Adipose tissue (tissue), 3 donors: ENCODE results near the gene RHOBTB1. TPM values are rescaled to one million over a fixed set of nuclear protein-coding genes. Genes with fewer than 3 reads are reported as not detected.

Experiments used
- H3K27ac ChIP-seq: one replicate; pipeline ENCODE4 v1.5.1; 2013; ENCODE audit warnings: low read depth, low read length
- WGBS, 3 donors: extraction: QIAGEN DNeasy Blood & Tissue Kit; methylation state at CpG; one replicate each; pipeline ENCODE4 v1.1.7; 2013; 5-methylcytosine and 5-hydroxymethylcytosine counted together
- polyA plus RNA-seq, 3 donors: library from polyadenylated mRNA; stranded (reverse); fragments of 200-250 nt; gene quantifications; one replicate each; pipeline ENCODE4 v1.2.3, GENCODE V29; 2013
- donor health status: healthy with polysubstance abuse.
- donor health status: Bipolar disorder and iron deficiency.
- donor health status: healthy.

The RHOBTB1 gene
- polyA plus RNA-seq, 3 donors = 3.5 to 8.4 (median 8.2) TPM

DNA sequence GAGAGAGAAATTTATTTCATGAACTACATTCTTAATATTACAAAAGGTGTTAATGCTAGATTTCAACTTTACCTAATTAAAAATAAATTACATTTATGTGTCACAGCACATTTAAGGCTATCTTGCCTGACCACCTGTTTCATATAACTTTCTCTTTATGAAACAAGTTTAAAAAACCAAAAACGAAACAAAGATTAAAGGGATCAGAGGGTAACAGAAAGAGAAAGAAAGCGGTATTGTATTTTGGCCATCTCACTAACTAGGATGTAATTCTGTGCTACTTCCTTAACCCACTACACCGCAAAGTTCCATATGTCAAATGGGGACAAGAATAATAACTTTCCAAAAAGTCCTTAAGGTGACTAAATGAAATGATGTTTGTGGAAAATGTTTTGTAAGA is 6.3 kb upstream of the RHOBTB1 start:
- WGBS, 3 donors = 63 to 89% (median 71%) methylated on average over 3 of the region's 3 CpGs
- no peak overlapping the region for H3K27ac ChIP-seq

DNA sequence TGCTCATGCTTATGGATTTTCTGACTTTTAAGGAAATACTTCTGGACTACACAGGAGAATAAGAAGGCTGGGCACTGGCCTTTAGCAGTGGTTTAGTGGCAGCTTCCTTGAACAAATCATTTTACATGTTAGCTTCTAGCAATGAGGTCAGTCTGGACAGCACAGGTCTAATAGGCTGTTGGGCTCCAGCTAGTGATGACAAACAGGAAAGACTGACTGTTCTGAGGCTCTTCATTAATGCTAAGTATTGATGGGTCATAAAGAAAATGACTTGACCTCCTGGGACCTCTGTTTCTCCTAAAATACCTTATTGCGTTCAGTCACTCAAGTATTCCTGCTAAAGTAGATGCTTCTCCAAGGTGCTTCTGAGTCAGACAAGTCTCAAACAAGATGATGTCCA is 4.9 kb upstream of the RHOBTB1 start:
- H3K27ac ChIP-seq = no peak overlapping the region
- WGBS, 3 donors = 95 to 97% (median 96%) methylated on average over 1 of the region's 1 CpG

DNA sequence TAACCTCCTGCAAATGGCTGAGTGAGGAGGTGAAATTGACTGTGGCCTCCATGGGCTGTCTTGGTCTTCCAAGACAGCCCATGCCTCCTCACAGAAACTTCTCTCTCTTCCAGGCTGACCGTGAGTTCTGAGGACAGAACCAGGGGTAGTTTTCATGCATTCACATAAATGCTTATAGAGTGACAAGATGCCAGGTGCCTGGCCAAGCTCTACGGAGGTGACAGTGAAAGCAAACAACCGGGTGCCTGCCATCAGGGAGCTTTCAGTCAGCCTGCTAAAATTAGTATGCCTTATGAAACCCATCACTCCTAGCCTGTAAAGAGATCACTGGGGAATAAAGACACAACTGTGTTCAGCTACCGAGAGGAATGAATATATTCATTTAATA is 919 bp upstream of the RHOBTB1 start:
- 36 to 46% (median 44%) methylated on average over 4 of the region's 4 CpGs for WGBS, 3 donors
- no peak overlapping the region for H3K27ac ChIP-seq

DNA sequence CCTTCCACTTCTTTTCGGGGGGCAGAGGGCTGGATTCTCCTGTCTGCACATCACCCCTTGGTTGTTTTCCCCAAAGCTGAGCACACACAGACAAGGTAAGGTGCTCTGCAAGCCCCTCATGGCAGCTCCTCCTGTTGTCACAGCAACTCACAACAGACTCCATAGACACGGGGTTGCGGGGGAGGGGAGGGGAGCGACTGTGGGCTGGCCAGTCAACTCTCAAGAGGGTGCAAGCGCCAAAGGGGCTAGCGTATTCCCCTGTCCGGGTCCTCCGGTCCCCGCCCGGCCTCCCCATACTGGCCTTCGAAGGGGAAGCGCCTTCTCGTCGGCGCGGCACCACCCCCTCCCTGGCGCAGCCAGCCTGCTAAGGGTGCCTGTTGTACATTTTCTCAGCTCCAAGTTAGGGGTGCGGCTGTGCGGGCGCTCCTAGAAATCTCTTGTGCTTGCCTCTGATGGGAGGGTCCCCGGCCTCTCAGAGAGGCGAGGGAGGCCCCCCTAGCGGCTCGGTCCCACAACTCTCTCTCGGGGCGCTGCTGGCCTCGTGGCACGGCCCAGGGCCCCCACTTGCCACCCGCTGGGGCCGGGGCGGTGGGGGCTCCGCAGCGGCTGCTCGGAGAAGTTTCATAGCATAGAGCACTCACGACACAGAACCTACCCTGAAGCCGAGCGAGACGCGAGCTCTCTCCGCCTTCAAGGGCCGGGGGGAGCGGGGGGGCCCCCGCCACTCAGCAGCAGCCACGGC is 498 bp downstream of the RHOBTB1 start:
- no peak overlapping the region for H3K27ac ChIP-seq
- 0 to 1% (median 0%) methylated on average over 43 to 44 of the region's 44 CpGs for WGBS, 3 donors

DNA sequence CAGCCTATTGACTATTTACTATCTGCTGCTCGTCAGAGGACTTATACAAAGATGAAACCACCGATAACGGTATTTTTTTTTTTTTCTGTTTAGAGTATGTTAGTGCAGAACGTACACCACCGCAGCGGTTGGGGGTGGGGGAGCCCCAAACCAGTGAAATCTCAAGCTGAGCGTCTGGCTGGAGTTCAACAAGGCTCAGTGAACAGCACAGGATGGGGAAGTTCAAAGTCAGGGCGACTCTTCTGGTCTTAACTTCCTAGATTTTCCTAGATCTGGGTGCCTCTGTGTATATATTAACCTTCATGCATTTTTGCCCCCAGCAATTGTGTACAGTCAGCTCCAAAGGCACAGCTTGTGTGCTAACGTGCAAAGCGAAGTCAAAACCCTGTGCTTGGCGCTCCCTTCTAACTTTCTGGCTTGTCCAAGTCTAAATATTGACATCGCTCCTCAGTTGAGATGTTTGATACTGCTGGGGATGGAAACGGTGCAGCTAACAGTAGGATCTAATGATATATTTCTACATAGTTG is 1.1 kb downstream of the RHOBTB1 start:
- WGBS, 3 donors = 0 to 2% (median 1%) methylated on average over 13 of the region's 13 CpGs
- H3K27ac ChIP-seq = peak overlapping the region; percentile 24

DNA sequence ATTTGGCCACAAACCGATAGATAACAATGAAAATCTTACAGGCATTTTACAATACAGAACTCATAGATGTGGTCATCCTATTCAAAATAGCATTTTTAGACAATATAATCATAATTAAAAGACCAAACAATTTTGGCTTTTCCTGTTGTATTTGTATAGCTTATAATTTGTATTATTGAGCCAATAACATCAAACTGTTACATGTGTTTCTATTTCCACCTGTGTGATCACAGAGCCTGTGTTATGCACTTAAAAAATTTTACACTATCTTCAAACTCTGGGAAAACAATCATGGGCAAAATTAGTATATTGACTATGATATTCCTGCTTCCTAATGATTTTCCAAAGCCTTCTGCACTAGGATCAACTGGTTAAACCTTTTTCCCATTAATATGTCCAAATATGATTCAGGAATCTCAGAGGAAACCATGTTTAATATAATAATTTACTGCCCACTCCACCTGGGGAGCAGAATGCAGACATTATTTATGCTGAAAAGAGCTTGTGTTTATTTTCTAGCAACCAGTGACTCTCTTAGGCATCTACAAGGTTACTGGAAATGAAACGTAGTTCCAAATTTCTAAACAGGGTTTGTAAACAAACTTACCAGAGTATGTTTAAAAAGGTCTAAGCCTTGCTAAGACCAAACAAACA is 1.7 kb downstream of the RHOBTB1 start:
- WGBS, 3 donors = 31 to 38% (median 34%) methylated on average over 2 of the region's 2 CpGs
- no peak overlapping the region for H3K27ac ChIP-seq

DNA sequence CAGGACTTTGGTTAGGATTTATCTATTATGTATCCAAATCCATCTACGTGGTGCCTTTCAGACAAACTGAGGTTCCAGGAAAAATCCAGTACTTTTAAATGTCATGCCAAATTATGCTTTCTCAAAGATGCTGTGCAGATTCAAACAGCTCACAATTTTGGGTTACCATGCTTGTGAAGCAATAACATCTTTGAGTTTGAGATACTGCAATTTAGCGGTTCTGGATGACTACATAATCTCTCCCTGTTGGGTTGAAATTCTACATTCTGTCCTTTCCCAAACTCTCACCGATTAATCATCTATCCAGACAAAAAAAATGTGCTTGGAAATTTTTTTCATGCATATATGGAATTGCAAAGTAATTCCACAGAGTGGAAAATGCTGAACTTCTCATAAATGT is 3.5 kb downstream of the RHOBTB1 start:
- 69 to 77% (median 74%) methylated on average over 3 of the region's 3 CpGs for WGBS, 3 donors
- no peak overlapping the region for H3K27ac ChIP-seq

DNA sequence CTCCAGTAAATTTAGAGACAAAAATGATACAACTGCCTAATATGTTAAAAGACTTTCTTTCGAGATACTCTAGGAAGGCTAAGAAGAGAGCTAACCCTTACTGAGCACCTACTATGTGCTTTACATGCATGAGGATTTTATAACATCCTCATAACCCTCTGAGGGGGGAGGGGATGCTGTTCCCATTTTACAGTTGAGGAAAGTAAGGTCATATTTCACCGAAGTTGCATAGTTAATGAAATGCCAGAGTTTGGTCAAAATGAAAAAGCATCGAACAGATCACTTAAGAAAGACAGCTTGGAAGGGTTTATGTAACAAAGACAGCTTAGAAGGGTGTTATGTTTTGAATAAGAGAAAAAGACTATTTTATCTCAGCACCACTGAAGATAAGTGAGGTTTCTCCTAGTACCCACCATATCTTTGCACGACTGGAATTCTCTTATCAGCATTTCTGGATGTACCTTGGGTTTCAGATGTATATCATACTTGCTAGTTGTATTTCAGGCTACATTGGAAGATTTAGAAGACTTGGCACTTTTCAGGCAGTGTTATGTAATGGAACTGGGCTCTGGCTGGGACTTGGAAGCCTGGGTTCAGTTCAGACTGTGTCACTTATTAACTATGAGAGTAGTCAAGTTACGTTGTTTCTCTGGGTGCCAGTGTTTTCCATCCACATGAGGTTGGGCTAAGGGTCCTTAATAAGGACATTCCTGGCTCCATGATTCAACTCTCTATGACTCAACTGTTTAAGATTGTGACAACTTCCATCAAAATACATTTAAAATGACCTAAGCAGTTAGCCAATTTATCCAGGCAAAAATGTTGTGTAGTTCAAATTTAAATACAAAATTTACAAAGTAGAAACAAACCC is 6.0 kb downstream of the RHOBTB1 start:
- H3K27ac ChIP-seq = no peak overlapping the region
- WGBS, 3 donors = 62 to 89% (median 84%) methylated on average over 5 of the region's 5 CpGs

DNA sequence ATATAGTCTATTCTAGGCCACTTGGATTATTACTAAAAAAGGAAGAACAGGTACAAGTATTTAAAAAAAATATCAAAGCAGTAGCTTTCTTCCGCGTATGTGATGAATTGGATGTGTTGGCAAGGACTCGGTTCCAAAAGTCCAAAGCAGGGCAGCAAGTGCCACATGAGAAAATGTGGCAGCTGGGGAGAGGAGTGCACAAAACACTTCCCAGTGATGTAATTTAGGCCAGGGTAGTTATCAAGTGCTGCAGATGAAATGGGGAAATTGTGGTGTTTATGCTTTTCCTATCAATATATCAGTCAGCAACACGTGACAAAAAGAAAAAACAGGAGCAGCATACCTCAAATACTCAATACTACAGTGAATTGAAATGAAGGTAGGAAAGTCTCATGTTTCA is 7.0 kb downstream of the RHOBTB1 start:
- WGBS, 3 donors = 24 to 75% (median 64%) methylated on average over 4 of the region's 4 CpGs
- H3K27ac ChIP-seq = no peak overlapping the region

DNA sequence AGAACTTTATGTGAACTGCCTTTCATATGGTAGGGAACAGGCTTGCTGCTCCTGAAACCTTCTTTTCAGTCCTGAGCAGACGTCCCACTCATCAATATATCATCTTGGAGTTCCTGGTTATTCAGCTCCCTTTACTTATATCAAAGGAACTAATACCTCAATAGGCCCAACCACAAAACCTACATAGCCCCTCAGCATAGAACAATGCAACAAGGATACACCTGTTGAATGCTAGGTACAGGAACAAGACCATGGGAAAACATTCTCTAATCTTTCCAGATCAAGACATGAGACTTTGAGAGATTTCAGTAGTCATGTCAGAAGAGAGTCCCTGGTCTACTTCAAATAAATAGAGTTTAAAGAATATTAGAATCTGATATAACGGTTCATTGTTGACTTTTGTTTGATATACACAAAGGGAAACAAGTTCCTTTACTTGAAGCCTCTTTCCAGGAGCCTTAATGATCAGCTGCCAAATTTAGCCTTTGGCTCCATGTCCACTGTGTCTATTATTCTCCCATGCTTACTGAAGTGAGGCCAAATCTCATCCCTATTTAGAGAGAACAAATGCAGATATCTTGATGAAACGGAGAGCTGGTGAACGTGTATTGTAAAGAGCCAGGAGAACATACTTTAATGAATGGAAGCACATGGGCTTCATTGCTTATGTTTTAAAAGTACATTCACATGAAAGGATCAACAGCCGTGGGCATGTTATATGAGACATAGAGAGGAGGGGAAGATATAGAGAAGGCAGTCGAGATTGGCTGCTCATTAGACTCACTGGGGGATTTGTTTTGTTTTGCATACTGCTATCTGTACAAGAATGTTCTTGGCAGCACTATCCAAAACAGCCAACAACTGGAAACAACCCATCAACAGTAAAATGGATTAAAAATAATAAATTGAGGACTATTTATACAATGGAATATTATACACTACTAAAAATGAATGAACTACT is 9.5 kb downstream of the RHOBTB1 start:
- WGBS, 3 donors = 55 to 67% (median 59%) methylated on average over 6 of the region's 6 CpGs

DNA sequence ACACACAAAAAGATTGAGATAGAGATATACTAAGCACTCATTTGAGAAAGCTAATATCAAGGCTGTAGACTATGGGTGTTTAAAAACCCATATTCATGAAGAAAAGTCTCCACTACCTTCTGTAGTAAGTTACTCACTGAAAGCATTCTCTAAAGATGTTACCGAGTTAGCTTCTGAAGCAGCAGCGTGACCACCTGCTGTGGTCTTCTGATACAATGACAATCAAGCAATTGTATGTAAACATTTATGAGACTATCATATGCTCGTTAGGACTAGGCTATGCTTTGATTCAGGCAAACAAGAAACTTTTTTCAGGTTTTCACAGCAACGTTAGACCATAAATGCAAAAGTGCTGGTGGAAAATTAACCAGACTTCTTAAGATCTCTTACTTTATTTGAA is 11.2 kb downstream of the RHOBTB1 start:
- 69 to 93% (median 81%) methylated on average over 4 of the region's 4 CpGs for WGBS, 3 donors
- H3K27ac ChIP-seq = no peak overlapping the region

More for the DNA sequence above, 9.5 kb downstream of the RHOBTB1 start:
- H3K27ac ChIP-seq = no peak overlapping the region

DNA sequence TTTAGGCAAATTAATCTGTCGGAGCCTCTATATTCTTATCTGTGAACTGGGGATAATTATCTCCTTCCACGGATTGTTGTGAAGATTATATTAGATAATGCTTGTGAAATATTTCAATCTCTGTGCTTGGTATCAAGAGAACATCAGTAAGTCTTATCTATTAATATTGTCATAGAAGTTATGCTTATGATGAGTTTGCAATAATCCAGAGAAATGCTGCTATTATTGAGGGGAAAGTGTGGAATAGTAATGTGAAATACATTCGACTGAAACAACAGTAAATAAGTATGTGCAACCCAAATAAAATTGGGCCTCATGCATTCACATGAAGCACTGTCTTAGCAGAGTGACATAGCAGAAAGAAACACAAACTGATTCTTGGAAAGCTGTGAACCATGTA is 13.7 kb downstream of the RHOBTB1 start:
- no peak overlapping the region for H3K27ac ChIP-seq
- WGBS, 3 donors = 68 to 88% (median 84%) methylated on average over 3 of the region's 3 CpGs

DNA sequence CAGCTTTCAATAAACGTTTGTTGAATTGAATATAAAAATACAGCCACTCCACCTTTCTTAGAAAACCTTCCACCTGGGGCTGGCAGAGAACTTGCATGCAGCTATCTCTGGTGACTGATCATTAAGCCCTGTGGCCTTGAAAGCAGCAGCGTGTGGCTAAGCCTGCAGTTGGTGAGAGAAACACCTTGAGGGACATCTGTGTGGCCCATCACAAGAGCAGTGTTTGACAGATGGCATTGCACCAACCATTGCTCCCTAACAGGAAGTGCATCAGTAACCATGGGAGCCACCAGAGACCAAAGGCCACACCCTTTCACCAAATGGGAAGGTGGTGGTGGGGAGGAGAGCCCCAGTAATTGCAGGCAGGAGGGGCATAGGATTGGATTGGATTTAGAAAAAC is 22.4 kb downstream of the RHOBTB1 start:
- no peak overlapping the region for H3K27ac ChIP-seq
- 33 to 83% (median 83%) methylated on average over 2 of the region's 2 CpGs for WGBS, 3 donors

DNA sequence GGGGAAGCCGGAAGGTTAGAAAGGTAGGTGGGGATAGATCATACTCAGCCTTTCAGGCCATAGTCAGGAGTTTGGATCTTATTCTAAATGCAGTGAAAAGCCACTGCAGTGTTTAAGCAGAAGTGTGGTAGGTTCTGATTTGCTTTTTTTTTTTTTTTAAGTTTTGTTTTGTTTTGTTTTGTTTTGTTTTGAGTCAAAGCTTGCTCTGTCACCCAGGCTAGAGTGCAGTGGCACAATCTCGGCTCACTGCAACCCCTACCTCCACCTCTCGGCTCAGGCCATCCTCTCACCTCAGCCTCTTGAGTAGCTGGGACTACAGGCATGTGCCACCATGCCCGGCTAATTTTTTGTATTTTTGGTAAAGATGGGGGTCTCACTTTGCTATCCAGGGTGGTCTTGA is 23.5 kb downstream of the RHOBTB1 start:
- H3K27ac ChIP-seq = no peak overlapping the region
- WGBS, 3 donors = 96 to 98% (median 96%) methylated on average over 4 of the region's 4 CpGs

DNA sequence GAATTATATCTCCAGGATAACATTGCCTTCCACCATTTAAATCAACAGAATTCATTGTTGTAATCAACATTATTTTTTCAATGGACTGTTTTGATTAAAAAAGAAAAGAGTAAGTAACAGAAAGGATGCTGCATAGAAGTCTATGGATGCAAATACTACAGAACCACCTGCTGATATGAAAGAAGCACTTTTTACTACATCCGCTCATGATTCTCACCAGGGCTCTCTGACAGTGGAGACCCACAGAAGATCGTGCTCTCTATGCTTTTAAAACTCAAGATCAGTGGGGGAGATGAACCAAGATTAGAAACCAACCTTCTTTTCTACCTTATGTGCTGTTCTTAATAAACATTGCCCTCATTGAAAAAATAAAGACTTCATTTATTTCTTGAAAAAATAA is 24.4 kb downstream of the RHOBTB1 start:
- 90 to 95% (median 90%) methylated on average over 2 of the region's 2 CpGs for WGBS, 3 donors

DNA sequence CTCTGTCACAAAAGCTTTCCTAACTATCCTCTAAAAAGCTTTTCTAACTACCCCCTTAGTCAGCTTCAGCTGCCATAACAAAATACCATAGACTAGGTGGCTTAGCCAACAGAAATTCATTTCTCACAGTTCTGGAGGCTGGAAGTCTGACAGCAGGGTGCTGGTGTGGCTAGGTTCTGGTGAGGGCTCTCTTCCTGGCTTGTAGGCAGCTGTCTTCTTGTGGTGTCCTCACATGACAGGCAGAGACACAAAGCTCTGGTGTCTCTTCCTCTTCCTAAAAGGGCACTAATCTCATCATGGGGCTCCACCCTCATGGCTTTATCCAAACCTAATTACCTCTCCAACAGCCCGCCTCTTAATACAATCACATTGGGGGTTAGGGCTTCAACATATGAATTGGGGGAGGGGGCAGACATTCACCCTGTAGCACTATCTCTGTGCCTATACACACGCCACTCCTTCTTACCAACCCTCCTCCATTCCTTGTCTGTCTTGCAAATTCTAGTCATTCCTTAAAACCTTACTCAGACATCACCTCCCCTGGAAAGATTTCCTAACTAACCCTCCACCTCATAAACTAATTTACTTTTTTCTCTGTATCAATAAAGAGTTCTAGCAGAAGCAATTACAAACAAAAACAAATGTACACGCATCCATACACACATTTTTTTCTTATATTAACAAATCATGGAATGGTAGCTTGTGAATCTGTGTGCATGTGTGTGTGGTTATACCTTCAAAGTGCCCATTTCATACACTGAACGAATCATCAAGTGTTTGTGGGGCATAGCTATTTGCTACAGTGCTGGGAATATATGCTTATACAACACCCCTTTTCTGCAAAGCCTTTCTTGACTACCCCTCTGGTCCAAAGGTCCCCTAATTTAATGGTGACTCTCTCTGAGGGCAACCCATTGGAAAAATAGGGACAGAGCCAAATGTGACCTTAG is 26.4 kb downstream of the RHOBTB1 start:
- 91 to 92% (median 92%) methylated on average over 4 of the region's 4 CpGs for whole genome bisulfite sequencing, 3 donors
- no peak overlapping the region for H3K27ac ChIP-seq

More for the DNA sequence above, 24.4 kb downstream of the RHOBTB1 start:
- no peak overlapping the region for H3K27ac ChIP-seq

DNA sequence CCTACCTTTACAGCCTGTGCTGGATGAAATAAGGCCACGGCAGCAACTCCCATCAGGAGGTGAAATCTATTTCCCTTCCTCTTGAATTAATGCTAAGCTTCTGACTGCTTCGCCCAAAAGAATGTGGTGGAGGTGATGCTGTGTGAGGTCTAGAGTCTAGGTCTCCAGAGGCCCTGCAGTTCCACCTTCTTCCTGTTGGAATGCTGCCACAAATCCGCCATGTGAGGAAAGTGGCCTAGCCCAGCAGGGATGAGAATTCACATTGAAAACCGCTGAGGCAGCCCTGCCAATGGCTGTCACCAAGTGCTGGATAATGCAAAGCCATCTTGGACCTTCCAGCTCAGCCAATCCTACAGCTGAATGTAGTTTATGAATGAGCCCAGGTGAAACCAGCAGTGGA is 28.0 kb downstream of the RHOBTB1 start:
- no peak overlapping the region for H3K27ac ChIP-seq
- WGBS, 3 donors = 78 to 88% (median 84%) methylated on average over 4 of the region's 4 CpGs
